Stomach (tissue), 4 donors: ENCODE results near the gene LPIN2.

ENCODE experiments used
- EP300 ChIP-seq: sonication (generic); formaldehyde crosslinking; IDR thresholded peaks from one replicate; pipeline ENCODE4 v1.6.1; 2017; ENCODE audit warnings: antibody characterized with exemption
- TF ChIP-seq, protein P1 (sequence below), 7 experiments: fragments of 450-650 bp in 4 of 7; fragments of 200-600 bp in 3 of 7; sonication (generic) in 3 of 7; IDR thresholded peaks; one replicate each; pipeline ENCODE4 v1.5.1; 2016 to 2019; ENCODE audit warnings: antibody characterized with exemption in 7 of 7, control low read depth in 2 of 7, mild to moderate bottlenecking in 1 of 7

GRCh38 chr18:3040173-3040572 lies 27.2 kb upstream of the LPIN2 start:
- TF ChIP-seq EP300 = no peak
- TF ChIP-seq, protein P1, sequence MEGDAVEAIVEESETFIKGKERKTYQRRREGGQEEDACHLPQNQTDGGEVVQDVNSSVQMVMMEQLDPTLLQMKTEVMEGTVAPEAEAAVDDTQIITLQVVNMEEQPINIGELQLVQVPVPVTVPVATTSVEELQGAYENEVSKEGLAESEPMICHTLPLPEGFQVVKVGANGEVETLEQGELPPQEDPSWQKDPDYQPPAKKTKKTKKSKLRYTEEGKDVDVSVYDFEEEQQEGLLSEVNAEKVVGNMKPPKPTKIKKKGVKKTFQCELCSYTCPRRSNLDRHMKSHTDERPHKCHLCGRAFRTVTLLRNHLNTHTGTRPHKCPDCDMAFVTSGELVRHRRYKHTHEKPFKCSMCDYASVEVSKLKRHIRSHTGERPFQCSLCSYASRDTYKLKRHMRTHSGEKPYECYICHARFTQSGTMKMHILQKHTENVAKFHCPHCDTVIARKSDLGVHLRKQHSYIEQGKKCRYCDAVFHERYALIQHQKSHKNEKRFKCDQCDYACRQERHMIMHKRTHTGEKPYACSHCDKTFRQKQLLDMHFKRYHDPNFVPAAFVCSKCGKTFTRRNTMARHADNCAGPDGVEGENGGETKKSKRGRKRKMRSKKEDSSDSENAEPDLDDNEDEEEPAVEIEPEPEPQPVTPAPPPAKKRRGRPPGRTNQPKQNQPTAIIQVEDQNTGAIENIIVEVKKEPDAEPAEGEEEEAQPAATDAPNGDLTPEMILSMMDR (IDR thresholded peaks at IDR 0.05) = no peak
